ENCODE results near the gene PCGF3.
"Not testable (repeated sequence)": the region's sequence is repeated elsewhere in the genome, so short reads cannot be mapped to it uniquely, and the experiment has no call there.

Gene PCGF3

DNA sequence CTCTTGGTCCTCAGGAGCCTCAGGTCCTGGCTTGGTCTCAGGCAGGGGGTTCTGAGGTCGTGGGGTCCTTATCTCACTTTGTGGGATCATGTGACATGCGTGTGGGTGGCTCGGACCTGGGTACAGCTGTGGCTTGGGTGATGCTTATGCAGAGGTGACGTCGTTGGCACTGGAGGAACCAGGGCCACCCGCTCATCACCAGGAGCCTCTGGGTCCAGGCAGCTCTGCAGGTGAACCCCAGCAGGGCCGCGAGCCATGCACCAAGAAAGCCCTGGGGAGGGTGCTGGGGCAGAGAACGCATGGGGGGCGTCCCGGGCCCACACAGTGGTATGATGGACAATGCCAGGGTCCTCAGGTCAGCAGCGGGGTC is 40.3 kb upstream of the PCGF3 start:
- Mint-ChIP-seq H3K36me3 (peaks cover 3% of the 10 kb centered on the region), H3K4me3 (peak overlapping the region; percentile 76), H3K27ac (no peak overlapping the region), H3K9me3 (no peaks in the 10 kb centered on the region), H3K4me1 (peaks cover 14% of the 10 kb centered on the region)
- ATAC-seq, result no peak
- DNase-seq (ENCODE audit: low spot score in 2 of 2), result no peak

DNA sequence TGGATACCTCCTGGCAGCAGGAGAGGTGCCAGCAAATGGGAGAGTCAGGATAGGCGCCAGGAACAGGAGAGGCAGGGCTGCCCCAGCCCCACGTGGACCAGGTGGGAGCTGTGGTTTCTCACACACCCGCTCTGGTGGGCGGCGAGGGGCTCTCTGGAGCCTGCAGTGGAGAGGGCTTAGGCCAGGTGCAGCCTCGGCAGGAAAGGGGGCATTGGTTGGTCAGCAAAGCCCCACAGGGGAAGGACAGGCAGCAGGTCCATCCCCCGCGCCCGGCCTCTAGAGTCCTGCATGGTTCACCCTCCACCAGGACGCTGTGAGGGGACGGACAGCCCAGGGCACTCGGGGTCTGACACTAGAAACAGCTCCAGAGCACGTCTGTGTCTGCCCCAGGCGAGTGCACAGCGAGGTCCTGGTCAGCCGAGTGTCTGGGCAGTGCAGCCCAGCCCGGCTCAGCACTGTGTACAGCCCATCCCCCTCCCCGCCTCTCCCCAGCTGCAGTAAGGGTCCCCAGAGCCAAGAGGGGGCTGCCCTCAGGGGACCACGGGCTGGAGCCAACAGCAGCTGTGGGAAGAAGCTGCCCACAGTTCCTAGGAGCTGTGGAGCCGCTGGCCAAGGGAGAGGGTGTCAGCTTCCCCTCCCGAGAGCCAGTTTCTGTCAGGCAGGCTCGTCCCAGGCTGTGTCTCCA is 39.7 kb upstream of the PCGF3 start:
- H3K4me3 Mint-ChIP-seq, result no peak overlapping the region
- ATAC-seq (no peak), DNase-seq (ENCODE audit: low spot score in 2 of 2) (no peak)

DNA sequence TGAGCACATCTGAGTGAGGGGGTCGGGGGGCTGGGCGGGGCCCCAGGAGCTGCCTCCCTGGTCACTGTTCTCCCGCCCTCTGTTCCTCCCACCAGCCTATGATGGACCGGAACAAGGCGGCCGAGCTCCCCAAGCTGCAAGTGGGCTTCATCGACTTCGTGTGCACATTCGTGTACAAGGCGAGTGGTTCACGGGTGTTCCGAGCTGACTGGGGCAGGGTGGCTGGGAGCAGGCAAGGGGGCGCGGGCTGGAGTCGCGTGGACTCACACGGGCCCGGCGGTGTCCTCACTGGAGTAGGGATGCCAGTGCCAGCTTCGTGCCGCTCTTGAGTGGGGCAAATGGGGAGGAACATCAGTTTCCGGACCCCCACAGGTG is 39.2 kb upstream of the PCGF3 start:
- DNase-seq (ENCODE audit: low spot score in 2 of 2) (no peak), ATAC-seq (no peak)
- Mint-ChIP-seq H3K4me1 (peaks cover 14% of the 10 kb centered on the region), H3K9me3 (no peaks in the 10 kb centered on the region), H3K4me3 (no peak overlapping the region), H3K36me3 (peaks cover 14% of the 10 kb centered on the region), H3K27ac (no peak overlapping the region)

More for the DNA sequence above, 39.7 kb upstream of the PCGF3 start:
- Mint-ChIP-seq H3K27ac (no peak overlapping the region), H3K36me3 (peaks cover 8% of the 10 kb centered on the region), H3K9me3 (no peaks in the 10 kb centered on the region), H3K4me1 (peaks cover 14% of the 10 kb centered on the region)

DNA sequence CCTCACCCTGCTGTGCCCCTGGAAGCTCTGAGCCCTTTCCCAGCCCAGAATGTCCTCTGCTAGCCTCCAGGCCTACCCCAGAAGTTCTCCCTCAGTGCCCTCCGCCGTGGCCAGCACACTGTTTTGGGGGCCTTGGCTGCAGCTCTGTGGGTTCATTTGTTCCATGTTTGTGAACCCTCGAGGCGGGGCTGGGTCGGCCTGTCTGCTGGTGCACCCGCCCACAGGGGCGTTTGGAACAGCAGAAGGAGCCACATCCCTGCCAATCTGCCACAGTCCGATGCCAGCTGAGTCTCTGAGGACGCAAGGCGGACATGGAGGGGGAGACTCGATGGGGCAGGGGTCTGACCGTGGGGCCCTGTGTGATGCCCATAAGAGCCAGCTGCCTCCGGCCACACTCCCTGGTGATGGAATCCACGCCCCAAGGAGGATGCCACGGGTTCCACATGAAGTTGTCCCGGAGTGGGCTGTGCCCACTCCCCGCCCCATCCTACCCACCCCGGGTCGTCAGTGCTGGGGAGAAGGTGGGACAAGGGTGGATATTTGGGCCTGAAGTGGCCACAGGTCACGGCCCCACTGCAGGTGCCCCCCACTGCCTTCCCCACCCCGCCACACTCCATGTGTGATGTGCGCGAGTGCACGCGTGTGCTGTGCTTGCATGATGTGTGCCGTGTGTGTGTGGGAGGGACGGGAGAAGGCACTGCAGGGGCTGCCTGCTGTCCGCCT is 38.6 kb upstream of the PCGF3 start:
- Mint-ChIP-seq H3K4me3 (no peak overlapping the region), H3K27ac (no peak overlapping the region), H3K4me1 (peaks cover 14% of the 10 kb centered on the region), H3K36me3 (peaks cover 19% of the 10 kb centered on the region), H3K9me3 (no peaks in the 10 kb centered on the region)
- DNase-seq (ENCODE audit: low spot score in 2 of 2) (no peak), ATAC-seq (no peak)

DNA sequence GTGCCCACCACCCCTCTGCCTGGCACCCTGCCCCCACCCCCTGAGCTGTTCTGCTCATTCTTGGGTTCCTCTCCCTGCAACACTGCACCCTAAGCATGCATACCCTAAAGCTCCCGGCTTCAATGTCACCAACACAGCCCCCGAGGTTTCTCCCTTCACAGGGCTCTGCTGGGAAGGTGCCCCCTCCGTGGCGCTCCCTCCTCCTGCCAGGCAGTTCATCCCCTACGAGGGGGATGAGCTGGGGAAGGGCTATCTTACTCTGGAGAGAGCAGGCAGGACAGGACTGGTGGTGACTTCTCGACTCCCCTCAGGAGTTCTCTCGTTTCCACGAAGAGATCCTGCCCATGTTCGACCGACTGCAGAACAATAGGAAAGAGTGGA is 38.1 kb upstream of the PCGF3 start:
- peaks cover 25% of the 10 kb centered on the region for H3K36me3 Mint-ChIP-seq
- no peak for DNase-seq (ENCODE audit: low spot score in 2 of 2)
- H3K9me3 Mint-ChIP-seq, result no peaks in the 10 kb centered on the region
- no peak overlapping the region for H3K4me3 Mint-ChIP-seq
- H3K4me1 Mint-ChIP-seq, result peaks cover 14% of the 10 kb centered on the region
- H3K27ac Mint-ChIP-seq, result no peak overlapping the region
- no peak for ATAC-seq

DNA sequence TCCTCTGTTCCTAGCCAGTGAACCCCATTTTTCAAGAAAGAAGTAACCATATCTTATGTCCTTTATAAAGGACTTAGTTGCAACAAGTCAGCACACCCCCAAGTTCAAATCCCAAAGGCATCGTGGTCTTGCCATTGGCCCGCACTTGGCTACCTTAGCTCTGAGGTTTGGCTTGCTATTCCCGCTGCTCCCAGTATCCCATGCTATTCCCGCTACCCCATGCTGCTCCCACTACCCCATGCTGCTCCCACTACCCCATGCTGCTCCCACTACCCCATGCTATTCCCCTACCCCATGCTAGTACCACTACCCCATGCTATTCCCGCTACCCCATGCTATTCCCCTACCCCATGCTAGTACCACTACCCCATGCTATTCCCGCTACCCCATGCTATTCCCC is 37.4 kb upstream of the PCGF3 start:
- H3K27ac Mint-ChIP-seq; DNase-seq (ENCODE audit: low spot score in 2 of 2); ATAC-seq; H3K9me3 Mint-ChIP-seq; H3K4me3 Mint-ChIP-seq: not testable (repeated sequence)
- peaks cover 18% of the 10 kb centered on the region for H3K4me1 Mint-ChIP-seq
- peaks cover 32% of the 10 kb centered on the region for H3K36me3 Mint-ChIP-seq

DNA sequence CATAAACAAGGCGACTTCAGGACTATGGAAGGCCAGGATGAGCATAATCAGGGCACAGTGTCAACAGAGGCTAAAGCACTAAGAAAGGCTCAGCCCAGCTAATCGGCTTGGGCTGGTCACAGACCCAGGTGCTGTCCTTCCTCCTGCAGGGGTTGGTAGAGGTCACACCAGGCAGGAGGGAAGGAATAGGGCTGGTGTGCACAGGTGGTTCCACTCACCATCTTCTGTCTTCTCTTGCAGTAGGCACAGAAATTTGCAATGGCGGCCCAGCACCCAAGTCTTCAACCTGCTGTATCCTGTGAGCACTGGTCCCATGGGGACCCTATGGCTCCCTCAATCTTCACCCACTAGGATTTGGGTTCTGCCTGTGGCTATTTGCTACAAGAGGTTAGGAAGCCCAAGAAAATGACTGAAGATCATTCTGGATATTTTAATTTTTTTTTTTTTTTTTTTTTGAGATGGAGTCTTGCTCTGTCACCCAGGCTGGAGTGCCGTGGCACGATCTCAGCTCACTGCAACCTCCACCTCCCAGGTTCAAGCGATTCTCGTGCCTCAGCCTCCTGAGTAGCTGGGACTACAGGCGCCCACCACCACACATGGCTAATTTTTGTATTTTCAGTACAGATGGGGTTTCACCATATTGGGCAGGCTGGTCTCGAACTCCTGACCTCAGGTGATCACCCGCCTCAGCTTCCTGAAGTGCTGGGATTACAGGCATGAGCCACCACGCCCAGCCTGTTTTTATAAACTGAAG is 35.6 kb upstream of the PCGF3 start:
- H3K27ac Mint-ChIP-seq, result not testable (repeated sequence)

DNA sequence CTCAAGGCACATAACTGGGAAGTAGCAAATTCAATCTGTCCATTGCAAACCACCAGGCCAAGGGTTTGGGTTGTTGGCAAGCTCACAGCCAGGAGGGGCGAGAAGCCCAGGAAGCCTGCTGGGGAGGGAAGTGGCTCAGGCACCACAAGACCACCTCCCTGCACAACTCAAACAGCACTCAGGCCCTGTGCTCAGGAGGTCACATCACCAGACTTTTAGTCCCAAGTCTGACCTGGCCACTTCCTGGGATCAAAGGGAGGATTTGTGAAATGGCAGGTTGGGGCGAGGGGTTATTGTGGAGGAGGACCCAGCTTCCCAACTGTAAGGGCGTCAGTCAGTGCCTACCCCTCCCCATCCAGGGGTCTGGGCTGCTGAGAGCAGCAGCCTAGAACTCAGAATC is 33.9 kb upstream of the PCGF3 start:
- no peak for ATAC-seq

More for the DNA sequence above, 35.6 kb upstream of the PCGF3 start:
- H3K9me3 Mint-ChIP-seq; H3K4me3 Mint-ChIP-seq; DNase-seq (ENCODE audit: low spot score in 2 of 2); ATAC-seq: not testable (repeated sequence)
- Mint-ChIP-seq H3K4me1 (peaks cover 13% of the 10 kb centered on the region), H3K36me3 (peaks cover 48% of the 10 kb centered on the region)

DNA sequence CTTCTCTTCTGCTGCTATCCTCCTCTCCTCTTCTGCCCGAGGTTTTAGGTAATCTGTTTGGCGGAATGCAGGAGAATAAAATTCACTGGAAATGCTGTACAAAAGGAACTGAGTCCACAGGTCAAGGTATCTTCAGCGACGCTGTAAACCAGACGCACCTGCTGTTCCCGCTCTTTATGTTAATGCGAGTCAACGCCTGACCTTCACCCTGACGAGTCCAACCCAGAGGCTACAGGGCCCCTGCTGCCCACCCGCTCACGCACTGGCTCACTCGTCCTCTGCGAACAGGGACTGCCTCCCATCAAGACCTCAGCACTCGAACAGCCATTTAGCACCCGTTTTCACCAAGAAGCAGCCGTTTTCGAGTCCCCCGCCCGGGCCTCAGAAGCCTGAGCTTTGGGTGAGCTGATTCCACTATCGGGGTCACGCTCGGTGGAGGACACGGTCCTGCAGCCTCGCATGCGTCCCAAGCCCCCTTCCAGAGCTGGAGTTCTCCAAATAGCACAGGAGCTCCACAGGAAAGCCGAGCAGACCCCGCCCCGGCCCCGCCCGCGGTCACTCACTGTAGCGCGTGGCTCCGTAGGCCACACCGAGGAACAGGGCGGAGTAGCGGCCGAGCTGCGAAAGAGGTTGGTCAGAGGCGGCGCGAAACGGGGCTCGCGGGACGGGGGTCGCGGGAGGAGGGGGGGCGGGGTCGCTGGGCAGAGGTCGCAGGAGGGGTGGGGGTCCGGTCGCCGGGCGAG is 32.1 kb upstream of the PCGF3 start:
- Mint-ChIP-seq H3K27ac (peak overlapping the region; percentile 94), H3K4me1 (peaks cover 12% of the 10 kb centered on the region), H3K9me3 (no peaks in the 10 kb centered on the region), H3K36me3 (peaks cover 54% of the 10 kb centered on the region), H3K4me3 (peak overlapping the region; percentile 75)
- DNase-seq (ENCODE audit: low spot score in 2 of 2) (no peak), ATAC-seq (no peak)

More for the DNA sequence above, 33.9 kb upstream of the PCGF3 start:
- H3K4me1 Mint-ChIP-seq, result peaks cover 12% of the 10 kb centered on the region
- H3K9me3 Mint-ChIP-seq, result no peaks in the 10 kb centered on the region
- peaks cover 54% of the 10 kb centered on the region for H3K36me3 Mint-ChIP-seq
- no peak overlapping the region for H3K4me3 Mint-ChIP-seq
- H3K27ac Mint-ChIP-seq, result no peak overlapping the region
- no peak for DNase-seq (ENCODE audit: low spot score in 2 of 2)

DNA sequence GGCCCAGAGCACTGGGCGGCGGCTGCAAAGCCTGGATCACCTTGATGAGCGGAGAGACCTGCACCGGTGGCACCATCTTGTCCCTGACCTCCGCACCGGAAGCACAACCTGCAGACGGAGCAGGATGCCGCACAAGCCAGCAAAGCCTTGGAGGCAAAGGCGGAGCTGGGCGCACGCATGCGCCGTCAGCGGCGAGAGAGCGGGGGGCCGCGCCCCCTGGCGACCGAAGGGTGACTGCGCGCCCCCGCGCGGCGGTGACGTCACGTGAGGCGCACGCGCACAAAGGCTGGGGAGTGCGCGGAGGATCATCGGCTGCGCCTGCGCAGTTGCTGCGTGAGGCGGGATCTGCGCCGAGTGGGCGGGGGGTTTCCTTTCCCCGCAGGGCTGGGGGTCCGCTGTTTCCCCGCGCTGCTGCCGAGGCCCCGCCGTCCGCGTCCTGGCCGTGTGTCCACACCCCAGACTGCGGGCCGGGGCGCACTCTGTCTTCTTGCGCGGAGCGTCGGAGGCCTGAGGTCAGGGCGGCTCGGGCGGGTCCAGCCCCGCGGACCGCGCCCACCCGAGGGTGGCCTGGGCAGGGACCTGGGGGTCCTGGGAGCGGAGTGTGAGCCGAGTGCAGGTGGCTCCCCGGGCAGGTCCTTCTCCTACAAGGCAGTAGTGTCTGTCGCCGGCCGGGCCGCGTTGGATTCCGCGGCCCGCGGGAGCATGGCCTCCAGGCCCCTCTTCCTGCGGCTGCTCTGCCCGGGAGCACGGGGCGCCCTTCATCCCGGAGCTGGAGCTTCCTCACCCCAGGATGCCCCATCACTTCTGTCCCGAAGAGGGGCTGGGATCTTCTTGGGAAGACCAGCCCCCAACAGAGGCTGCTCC is 31.2 kb upstream of the PCGF3 start, which contains the start of the genes ATP5ME and MYL5:
TSS of gene ATP5ME (minus strand) at position 105 of the 864 bp plus-strand sequence. CDS start at position 76, 29 bp downstream.
TSS of gene MYL5 (plus strand) at position 371 of the 864 bp plus-strand sequence. CDS start 3,485 bp downstream, outside the sequence.
- peak; percentile 93 for ATAC-seq
- Mint-ChIP-seq H3K4me3 (peak within 1 kb of the TSS; percentile 75), H3K9me3 (no peaks in the 10 kb centered on the region), H3K4me1 (peaks cover 12% of the 10 kb centered on the region), H3K36me3 (peaks cover 54% of the 10 kb centered on the region), H3K27ac (peak within 1 kb of the TSS; percentile 94)
- DNase-seq (ENCODE audit: low spot score in 2 of 2), result peak; percentile 99 to 100

DNA sequence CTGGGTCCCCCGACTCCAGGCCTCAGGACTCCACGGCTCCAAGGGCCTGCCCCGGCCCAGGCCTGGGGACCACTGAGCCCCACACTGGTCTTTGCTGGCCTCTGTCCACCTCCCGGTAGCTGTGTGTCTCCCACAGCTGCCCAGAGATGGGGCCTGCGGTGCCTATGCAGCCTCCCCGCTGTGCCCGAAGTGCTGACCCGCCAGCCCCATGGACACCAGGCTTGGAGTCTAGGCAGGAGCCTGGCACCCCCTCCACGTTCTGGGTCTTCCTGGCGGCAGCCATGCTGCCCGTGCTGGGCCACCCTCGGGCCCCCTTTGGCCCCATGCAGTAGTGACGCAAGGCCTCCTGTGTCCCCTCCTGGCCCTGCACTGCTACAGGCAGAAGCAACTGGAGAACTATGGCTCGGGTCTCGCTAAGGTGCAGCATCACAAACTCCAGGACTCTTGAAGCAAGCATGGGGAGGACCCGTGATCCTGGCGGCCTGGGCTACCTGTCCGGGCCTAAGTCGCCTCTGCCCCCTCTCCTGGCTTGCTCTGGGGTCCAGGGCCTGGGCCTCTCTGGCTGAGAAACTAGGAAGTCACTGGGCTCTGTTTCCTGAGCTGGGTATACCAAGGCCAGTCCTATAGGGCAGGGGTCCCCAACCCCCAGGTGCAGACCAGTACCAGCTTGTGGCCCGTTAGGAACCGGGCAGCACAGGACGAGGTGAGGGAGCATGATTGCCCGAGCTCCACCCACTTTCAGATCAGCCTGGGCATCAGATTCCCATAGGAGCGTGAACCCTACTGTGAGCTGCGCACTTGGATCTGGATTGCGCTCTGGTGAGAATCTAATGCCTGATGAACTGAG is 30.4 kb upstream of the PCGF3 start:
- H3K27ac Mint-ChIP-seq, result peak overlapping the region; percentile 94
- ATAC-seq, result peak; percentile 3
- peaks cover 52% of the 10 kb centered on the region for H3K36me3 Mint-ChIP-seq
- peak overlapping the region; percentile 75 for H3K4me3 Mint-ChIP-seq
- no peak for DNase-seq (ENCODE audit: low spot score in 2 of 2)
- peaks cover 16% of the 10 kb centered on the region for H3K4me1 Mint-ChIP-seq
- no peaks in the 10 kb centered on the region for H3K9me3 Mint-ChIP-seq

DNA sequence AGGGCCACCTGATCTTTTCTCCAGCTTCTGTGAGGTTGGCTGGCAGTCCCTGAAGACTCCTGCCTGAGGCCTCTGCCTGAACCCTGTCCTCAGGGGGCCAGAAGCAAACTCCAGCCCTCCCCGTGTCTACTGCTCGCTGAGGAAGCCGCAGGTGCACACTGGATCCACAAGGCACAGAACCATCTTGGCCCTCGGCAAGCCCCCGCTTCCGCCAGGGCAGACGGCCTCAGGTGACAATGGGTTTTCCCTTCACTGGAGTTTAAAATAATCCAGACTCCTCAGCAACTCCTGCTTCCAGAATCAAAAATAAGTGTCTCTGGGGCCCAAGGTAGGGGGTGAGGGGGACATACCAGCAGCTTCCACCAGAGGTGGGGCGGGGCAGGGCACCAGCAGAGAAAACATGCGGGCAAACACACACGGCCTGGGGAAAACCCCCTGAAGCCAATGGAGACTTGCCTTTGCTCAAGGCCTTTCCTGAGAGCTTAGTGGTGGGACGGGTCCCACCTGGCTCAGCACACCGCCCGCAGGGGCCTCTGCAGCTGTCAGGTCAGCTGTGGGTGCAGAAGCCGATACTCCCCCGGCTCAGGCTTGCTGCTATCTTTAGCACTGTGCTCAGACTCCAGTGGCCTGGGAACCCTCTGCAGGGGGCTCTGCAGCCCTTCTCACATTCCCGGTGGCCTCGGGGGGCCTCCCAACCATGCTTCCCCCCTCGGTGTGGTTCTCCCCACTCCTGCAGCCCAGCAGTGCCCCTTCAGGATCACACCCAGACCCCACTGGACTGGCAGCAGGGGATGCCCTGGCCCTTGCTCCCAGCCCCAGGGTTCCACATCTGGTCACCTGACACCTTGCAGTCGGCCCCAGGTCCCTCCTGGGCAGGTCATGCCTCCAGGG is 29.4 kb upstream of the PCGF3 start:
- H3K27ac Mint-ChIP-seq, result peak overlapping the region; percentile 10
- peaks cover 24% of the 10 kb centered on the region for H3K4me1 Mint-ChIP-seq
- H3K4me3 Mint-ChIP-seq, result peak overlapping the region; percentile 75
- DNase-seq (ENCODE audit: low spot score in 2 of 2), result no peak
- H3K36me3 Mint-ChIP-seq, result peaks cover 47% of the 10 kb centered on the region
- H3K9me3 Mint-ChIP-seq, result no peaks in the 10 kb centered on the region
- ATAC-seq, result no peak

DNA sequence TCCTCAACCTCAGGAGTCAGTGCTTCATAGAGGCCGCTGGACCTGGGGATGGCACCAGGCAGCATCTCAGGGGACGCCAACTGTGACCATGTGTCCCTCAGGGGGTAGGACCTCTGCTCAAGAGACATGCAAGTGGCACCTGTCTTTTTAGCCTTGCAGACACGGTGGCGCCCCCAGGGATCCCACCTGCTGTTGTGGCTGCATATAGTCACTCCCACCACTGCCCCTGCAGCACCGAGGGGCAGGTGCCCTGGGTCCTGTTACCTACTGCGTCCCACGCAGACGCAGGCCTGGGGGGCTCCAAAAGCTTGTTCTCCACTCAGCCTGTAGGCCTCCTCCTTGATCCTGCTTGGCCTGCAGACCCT is 28.8 kb upstream of the PCGF3 start:
- DNase-seq (ENCODE audit: low spot score in 2 of 2), result no peak
- no peaks in the 10 kb centered on the region for H3K9me3 Mint-ChIP-seq
- H3K4me1 Mint-ChIP-seq, result peaks cover 24% of the 10 kb centered on the region
- H3K4me3 Mint-ChIP-seq, result no peak overlapping the region
- peak overlapping the region; percentile 10 for H3K27ac Mint-ChIP-seq
- ATAC-seq, result no peak
- peaks cover 41% of the 10 kb centered on the region for H3K36me3 Mint-ChIP-seq

All from stimulated activated effector memory CD8-positive, alpha-beta T cell treated with anti-CD3 and anti-CD28 coated beads, Interleukin-12 subunit alpha, Interleukin-12 subunit beta, amount 100 ng/mL, for 72 hours (primary cell).